Activated naive CD8-positive, alpha-beta T cell treated with anti-CD3 and anti-CD28 coated beads, Interleukin-2, amount 10 ng/mL, durations not matched to agents 7 days and 5 days (primary cell): ENCODE data around the gene MEF2C. TPM values are rescaled to one million over a fixed set of nuclear protein-coding genes. Genes with fewer than 3 reads are reported as not detected.
A peak's percentile ranks its signal among the peaks of the same experiment; 100 is the strongest.

Experiments used
- ATAC-seq: fragments of 150-1000 bp; cut with Tn5 transposase; one replicate; pipeline ENCODE4 v1.10.0; 2021; ENCODE audit warnings: low read depth, moderate library complexity
- POLR2A ChIA-PET: fragments of 350-600 bp; sonication (Branson Sonifier 250); formaldehyde crosslinking; loops from one replicate; lab custom pipeline; 2021; ENCODE audit warnings: antibody characterized with exemption; lab: Charles Lee
- DNase-seq: peaks from one replicate; pipeline ENCODE4 v3.0.0; 2021
- H3K27ac Mint-ChIP-seq: one replicate; pipeline ENCODE4 v1.8.0; 2022; ENCODE audit warnings: mild to moderate bottlenecking, mixed read lengths
- H3K27me3 Mint-ChIP-seq: one replicate; pipeline ENCODE4 v1.8.0; 2022; ENCODE audit warnings: mild to moderate bottlenecking, moderate library complexity, mixed read lengths
- H3K36me3 Mint-ChIP-seq: one replicate; pipeline ENCODE4 v1.8.0; 2021; ENCODE audit warnings: mild to moderate bottlenecking, mixed read lengths
- H3K4me1 Mint-ChIP-seq: one replicate; pipeline ENCODE4 v1.8.0; 2021; ENCODE audit warnings: mixed read lengths
- H3K4me3 Mint-ChIP-seq: one replicate; pipeline ENCODE4 v1.8.0; 2022; ENCODE audit warnings: mild to moderate bottlenecking, moderate library complexity, mixed read lengths
- H3K9me3 Mint-ChIP-seq: one replicate; pipeline ENCODE4 v1.8.0; 2021; ENCODE audit warnings: mixed read lengths
- total RNA-seq, 2 experiments: library from RNA; stranded (reverse); gene quantifications; one replicate each; pipeline ENCODE4 v1.2.3, GENCODE V29; 2021

The MEF2C gene
- total RNA-seq, 2 experiments from 2014 or later, result 0.60 to 0.86 TPM

GRCh38 chr5:88883836-88884607 is 1.0 kb upstream of the MEF2C start:
- H3K27ac Mint-ChIP-seq, result no peak overlapping the region
- ATAC-seq (peak; percentile 54), DNase-seq (peak; percentile 43)
- H3K36me3 Mint-ChIP-seq, result no peaks in the 10 kb centered on the region
- peaks cover 18% of the 10 kb centered on the region for H3K4me1 Mint-ChIP-seq
- peak overlapping the region; percentile 92 for H3K4me3 Mint-ChIP-seq
- peaks cover 81% of the 10 kb centered on the region for H3K27me3 Mint-ChIP-seq
- no peaks in the 10 kb centered on the region for H3K9me3 Mint-ChIP-seq
- POLR2A ChIA-PET, result no interaction called here

GRCh38 chr5:88882276-88883038 is 527 bp downstream of the MEF2C start:
- peak overlapping the region; percentile 11 for H3K27ac Mint-ChIP-seq
- no peaks in the 10 kb centered on the region for H3K9me3 Mint-ChIP-seq
- peaks cover 18% of the 10 kb centered on the region for H3K4me1 Mint-ChIP-seq
- H3K27me3 Mint-ChIP-seq, result peaks cover 79% of the 10 kb centered on the region
- no peaks in the 10 kb centered on the region for H3K36me3 Mint-ChIP-seq
- H3K4me3 Mint-ChIP-seq, result peak overlapping the region; percentile 92
- ATAC-seq (no peak), DNase-seq (no peak)
- POLR2A ChIA-PET, result no interaction called here

- no peak overlapping the region for H3K4me3 Mint-ChIP-seq
- DNase-seq, result no peak
- H3K36me3 Mint-ChIP-seq, result no peaks in the 10 kb centered on the region
- ATAC-seq, result no peak
- H3K27ac Mint-ChIP-seq, result no peak overlapping the region
- H3K4me1 Mint-ChIP-seq, result peaks cover 18% of the 10 kb centered on the region
- POLR2A ChIA-PET, result no interaction called here
- H3K27me3 Mint-ChIP-seq, result peaks cover 72% of the 10 kb centered on the region
- H3K9me3 Mint-ChIP-seq, result no peaks in the 10 kb centered on the region
Measured at GRCh38 chr5:88881571-88881971, 1.4 kb downstream of the MEF2C start.

GRCh38 chr5:88880201-88880600 is 2.8 kb downstream of the MEF2C start:
- H3K9me3 Mint-ChIP-seq, result no peaks in the 10 kb centered on the region
- DNase-seq (no peak), ATAC-seq (no peak)
- H3K27me3 Mint-ChIP-seq, result peaks cover 69% of the 10 kb centered on the region
- no peak overlapping the region for H3K27ac Mint-ChIP-seq
- POLR2A ChIA-PET, result no interaction called here
- no peak overlapping the region for H3K4me3 Mint-ChIP-seq
- H3K36me3 Mint-ChIP-seq, result no peaks in the 10 kb centered on the region
- peaks cover 17% of the 10 kb centered on the region for H3K4me1 Mint-ChIP-seq

GRCh38 chr5:88879724-88880123 is 3.3 kb downstream of the MEF2C start:
- Mint-ChIP-seq H3K4me3 (no peak overlapping the region), H3K27me3 (peaks cover 64% of the 10 kb centered on the region), H3K36me3 (no peaks in the 10 kb centered on the region), H3K27ac (no peak overlapping the region), H3K9me3 (no peaks in the 10 kb centered on the region), H3K4me1 (peaks cover 17% of the 10 kb centered on the region)
- POLR2A ChIA-PET, result no interaction called here
- DNase-seq, result no peak
- ATAC-seq, result no peak

GRCh38 chr5:88878976-88879375 is 4.0 kb downstream of the MEF2C start:
- Mint-ChIP-seq H3K4me3 (no peak overlapping the region), H3K9me3 (no peaks in the 10 kb centered on the region), H3K27ac (no peak overlapping the region), H3K36me3 (no peaks in the 10 kb centered on the region), H3K4me1 (peaks cover 12% of the 10 kb centered on the region), H3K27me3 (peaks cover 56% of the 10 kb centered on the region)
- DNase-seq (no peak), ATAC-seq (no peak)
- POLR2A ChIA-PET, result no interaction called here

- peaks cover 5% of the 10 kb centered on the region for H3K4me1 Mint-ChIP-seq
Measured at GRCh38 chr5:88877826-88878225, 5.2 kb downstream of the MEF2C start.

GRCh38 chr5:88876714-88877113 is 6.3 kb downstream of the MEF2C start:
- H3K27me3 Mint-ChIP-seq, result peaks cover 42% of the 10 kb centered on the region
- H3K4me1 Mint-ChIP-seq, result no peaks in the 10 kb centered on the region
- POLR2A ChIA-PET, result no interaction called here
- H3K4me3 Mint-ChIP-seq, result no peak overlapping the region
- no peak for ATAC-seq
- DNase-seq, result no peak
- no peaks in the 10 kb centered on the region for H3K36me3 Mint-ChIP-seq
- no peak overlapping the region for H3K27ac Mint-ChIP-seq
- no peaks in the 10 kb centered on the region for H3K9me3 Mint-ChIP-seq

More at GRCh38 chr5:88877826-88878225, 5.2 kb downstream of the MEF2C start:
- ATAC-seq (no peak), DNase-seq (no peak)
- no peaks in the 10 kb centered on the region for H3K36me3 Mint-ChIP-seq
- H3K4me3 Mint-ChIP-seq, result no peak overlapping the region
- H3K9me3 Mint-ChIP-seq, result no peaks in the 10 kb centered on the region
- POLR2A ChIA-PET, result no interaction called here
- no peak overlapping the region for H3K27ac Mint-ChIP-seq
- H3K27me3 Mint-ChIP-seq, result peaks cover 52% of the 10 kb centered on the region

GRCh38 chr5:88875341-88876234 is 7.4 kb downstream of the MEF2C start:
- no peaks in the 10 kb centered on the region for H3K9me3 Mint-ChIP-seq
- H3K27me3 Mint-ChIP-seq, result peaks cover 35% of the 10 kb centered on the region
- H3K4me3 Mint-ChIP-seq, result no peak overlapping the region
- no peaks in the 10 kb centered on the region for H3K4me1 Mint-ChIP-seq
- H3K36me3 Mint-ChIP-seq, result no peaks in the 10 kb centered on the region
- ATAC-seq, result no peak
- H3K27ac Mint-ChIP-seq, result no peak overlapping the region
- no peak for DNase-seq
- POLR2A ChIA-PET, result no interaction called here

- DNase-seq (no peak), ATAC-seq (no peak)
- POLR2A ChIA-PET, result no interaction called here
- Mint-ChIP-seq H3K27ac (no peak overlapping the region), H3K9me3 (no peaks in the 10 kb centered on the region), H3K36me3 (no peaks in the 10 kb centered on the region), H3K27me3 (peaks cover 23% of the 10 kb centered on the region), H3K4me1 (no peaks in the 10 kb centered on the region), H3K4me3 (no peak overlapping the region)
Measured at GRCh38 chr5:88873447-88873846, 9.5 kb downstream of the MEF2C start.

- H3K4me3 Mint-ChIP-seq, result no peak overlapping the region
- ATAC-seq, result no peak
- POLR2A ChIA-PET, result no interaction called here
- H3K27me3 Mint-ChIP-seq, result peaks cover 19% of the 10 kb centered on the region
- H3K27ac Mint-ChIP-seq, result no peak overlapping the region
- H3K4me1 Mint-ChIP-seq, result no peaks in the 10 kb centered on the region
- no peaks in the 10 kb centered on the region for H3K9me3 Mint-ChIP-seq
- no peak for DNase-seq
- no peaks in the 10 kb centered on the region for H3K36me3 Mint-ChIP-seq
Measured at GRCh38 chr5:88872971-88873370, 10.0 kb downstream of the MEF2C start.

- Mint-ChIP-seq H3K36me3 (no peaks in the 10 kb centered on the region), H3K4me3 (no peak overlapping the region), H3K9me3 (no peaks in the 10 kb centered on the region), H3K27ac (no peak overlapping the region), H3K4me1 (no peaks in the 10 kb centered on the region), H3K27me3 (peaks cover 7% of the 10 kb centered on the region)
- ATAC-seq, result no peak
- POLR2A ChIA-PET, result no interaction called here
- DNase-seq, result no peak
Measured at GRCh38 chr5:88870285-88870684, 12.7 kb downstream of the MEF2C start.

- Mint-ChIP-seq H3K27ac (no peak overlapping the region), H3K9me3 (no peaks in the 10 kb centered on the region), H3K27me3 (peaks cover 7% of the 10 kb centered on the region), H3K36me3 (no peaks in the 10 kb centered on the region), H3K4me3 (no peak overlapping the region), H3K4me1 (no peaks in the 10 kb centered on the region)
- ATAC-seq (no peak), DNase-seq (no peak)
- POLR2A ChIA-PET, result no interaction called here
Measured at GRCh38 chr5:88868468-88869068, 14.4 kb downstream of the MEF2C start.
